Measurements from ENCODE around the gene PRICKLE3.

PRICKLE3 gene

DNA sequence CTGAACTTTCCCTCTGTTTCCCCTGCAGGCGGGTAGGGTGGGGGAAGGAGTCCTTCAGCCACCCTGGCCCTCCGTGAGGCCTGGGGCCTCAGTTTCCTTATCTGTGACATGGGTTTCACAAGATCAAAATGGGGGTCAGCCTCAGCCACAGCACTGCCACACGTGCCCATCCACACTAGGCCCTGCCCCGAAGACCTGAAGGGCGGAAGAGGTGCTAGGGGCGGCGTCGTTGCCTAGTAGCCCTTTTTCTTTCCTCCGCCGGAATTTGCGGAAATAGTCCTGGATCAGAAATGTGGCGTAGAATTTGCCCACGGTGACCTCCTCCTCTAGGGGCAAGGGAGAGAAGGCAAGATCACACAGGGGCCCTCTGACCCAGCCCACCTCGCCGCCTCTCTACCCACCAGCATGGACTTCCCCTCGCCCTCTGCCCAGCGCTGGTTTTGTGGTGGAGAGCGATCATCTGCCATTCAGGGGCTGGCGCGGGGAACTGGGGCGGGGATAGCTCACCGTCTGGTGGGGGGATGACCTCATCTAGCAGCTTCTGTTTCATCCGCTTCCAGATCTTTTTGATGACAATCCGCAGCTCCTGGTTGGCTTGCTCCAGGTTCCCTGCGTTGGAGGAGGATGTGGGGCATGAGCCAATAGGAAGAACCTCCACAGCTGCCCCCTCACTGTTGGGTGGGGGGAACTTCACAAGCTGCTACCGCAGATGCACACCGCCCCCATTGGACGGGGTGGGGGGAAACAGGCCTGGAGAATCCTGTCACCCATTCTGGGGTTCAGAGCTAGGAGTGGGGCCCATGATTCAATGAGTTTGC is 23.5 kb upstream of the PRICKLE3 start:
- no peaks in the 10 kb centered on the region for H3K79me2 ChIP-seq (ENCODE audit: insufficient read depth, low read length)
- H3K27me3 ChIP-seq (ENCODE audit: insufficient read depth, low read length) = no peaks in the 10 kb centered on the region
- H3K9me2 ChIP-seq (ENCODE audit: low read depth, low read length) = no peaks in the 10 kb centered on the region
- no peak overlapping the region for H2AFZ ChIP-seq (ENCODE audit: low read length)
- no peaks in the 10 kb centered on the region for H3K9me3 ChIP-seq (ENCODE audit: low read length)
- no peaks in the 10 kb centered on the region for H4K20me1 ChIP-seq (ENCODE audit: insufficient read depth, low read length)
- TF ChIP-seq EZH2 (IDR thresholded peaks at IDR 0.05; ENCODE audit: borderline replicate concordance, low read length) = no peak
- TF ChIP-seq, protein P1, sequence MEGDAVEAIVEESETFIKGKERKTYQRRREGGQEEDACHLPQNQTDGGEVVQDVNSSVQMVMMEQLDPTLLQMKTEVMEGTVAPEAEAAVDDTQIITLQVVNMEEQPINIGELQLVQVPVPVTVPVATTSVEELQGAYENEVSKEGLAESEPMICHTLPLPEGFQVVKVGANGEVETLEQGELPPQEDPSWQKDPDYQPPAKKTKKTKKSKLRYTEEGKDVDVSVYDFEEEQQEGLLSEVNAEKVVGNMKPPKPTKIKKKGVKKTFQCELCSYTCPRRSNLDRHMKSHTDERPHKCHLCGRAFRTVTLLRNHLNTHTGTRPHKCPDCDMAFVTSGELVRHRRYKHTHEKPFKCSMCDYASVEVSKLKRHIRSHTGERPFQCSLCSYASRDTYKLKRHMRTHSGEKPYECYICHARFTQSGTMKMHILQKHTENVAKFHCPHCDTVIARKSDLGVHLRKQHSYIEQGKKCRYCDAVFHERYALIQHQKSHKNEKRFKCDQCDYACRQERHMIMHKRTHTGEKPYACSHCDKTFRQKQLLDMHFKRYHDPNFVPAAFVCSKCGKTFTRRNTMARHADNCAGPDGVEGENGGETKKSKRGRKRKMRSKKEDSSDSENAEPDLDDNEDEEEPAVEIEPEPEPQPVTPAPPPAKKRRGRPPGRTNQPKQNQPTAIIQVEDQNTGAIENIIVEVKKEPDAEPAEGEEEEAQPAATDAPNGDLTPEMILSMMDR (IDR thresholded peaks at IDR 0.05; ENCODE audit: low read length) = no peak
- H3K27ac ChIP-seq (ENCODE audit: low read depth, low read length, poor library complexity, severe bottlenecking) = no peak overlapping the region
- H3K4me3 ChIP-seq (ENCODE audit: low read depth, low read length, poor library complexity, severe bottlenecking) = no peak overlapping the region
- no peak overlapping the region for H3K4me2 ChIP-seq (ENCODE audit: low read length)
- no peak overlapping the region for H3K9ac ChIP-seq (ENCODE audit: low read length)
- H3K36me3 ChIP-seq (ENCODE audit: insufficient read depth, low read length) = no peaks in the 10 kb centered on the region
- H3F3A ChIP-seq (ENCODE audit: insufficient read depth, low read length) = no peaks in the 10 kb centered on the region
- H3K4me1 ChIP-seq (ENCODE audit: insufficient read depth, low read length, severe bottlenecking) = no peaks in the 10 kb centered on the region

DNA sequence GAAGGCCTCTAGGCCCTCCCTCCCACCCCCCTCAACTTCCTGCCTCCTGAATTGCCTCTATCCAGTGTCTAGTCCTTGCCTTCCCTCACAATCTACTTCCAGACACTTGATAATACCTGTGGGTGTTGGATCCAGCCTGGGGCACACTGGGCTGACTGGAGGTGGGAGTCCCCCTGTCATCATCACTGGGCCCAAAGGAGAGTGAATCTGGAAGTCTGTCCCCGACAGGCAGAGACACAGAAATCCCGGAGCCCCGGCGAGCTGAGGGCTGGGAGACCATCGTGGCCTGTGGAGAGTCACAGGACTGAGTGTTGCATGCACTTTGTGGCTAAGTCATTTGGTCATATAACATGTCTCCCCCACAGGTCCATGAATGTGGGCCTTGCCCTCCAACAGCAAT is 22.2 kb upstream of the PRICKLE3 start:
- H2AFZ ChIP-seq (ENCODE audit: low read length) = no peak overlapping the region
- H3K79me2 ChIP-seq (ENCODE audit: insufficient read depth, low read length) = no peaks in the 10 kb centered on the region
- no peaks in the 10 kb centered on the region for H3F3A ChIP-seq (ENCODE audit: insufficient read depth, low read length)
- no peak overlapping the region for H3K27ac ChIP-seq (ENCODE audit: low read depth, low read length, poor library complexity, severe bottlenecking)
- H3K9me3 ChIP-seq (ENCODE audit: low read length) = no peaks in the 10 kb centered on the region
- H3K27me3 ChIP-seq (ENCODE audit: insufficient read depth, low read length) = no peaks in the 10 kb centered on the region
- TF ChIP-seq EZH2 (IDR thresholded peaks at IDR 0.05; ENCODE audit: borderline replicate concordance, low read length) = no peak
- TF ChIP-seq, protein P1 (IDR thresholded peaks at IDR 0.05; ENCODE audit: low read length) = no peak
- no peaks in the 10 kb centered on the region for H3K9me2 ChIP-seq (ENCODE audit: low read depth, low read length)
- no peaks in the 10 kb centered on the region for H3K4me1 ChIP-seq (ENCODE audit: insufficient read depth, low read length, severe bottlenecking)
- H4K20me1 ChIP-seq (ENCODE audit: insufficient read depth, low read length) = no peaks in the 10 kb centered on the region
- H3K4me2 ChIP-seq (ENCODE audit: low read length) = no peak overlapping the region
- H3K9ac ChIP-seq (ENCODE audit: low read length) = no peak overlapping the region
- H3K36me3 ChIP-seq (ENCODE audit: insufficient read depth, low read length) = no peaks in the 10 kb centered on the region
- no peak overlapping the region for H3K4me3 ChIP-seq (ENCODE audit: low read depth, low read length, poor library complexity, severe bottlenecking)

DNA sequence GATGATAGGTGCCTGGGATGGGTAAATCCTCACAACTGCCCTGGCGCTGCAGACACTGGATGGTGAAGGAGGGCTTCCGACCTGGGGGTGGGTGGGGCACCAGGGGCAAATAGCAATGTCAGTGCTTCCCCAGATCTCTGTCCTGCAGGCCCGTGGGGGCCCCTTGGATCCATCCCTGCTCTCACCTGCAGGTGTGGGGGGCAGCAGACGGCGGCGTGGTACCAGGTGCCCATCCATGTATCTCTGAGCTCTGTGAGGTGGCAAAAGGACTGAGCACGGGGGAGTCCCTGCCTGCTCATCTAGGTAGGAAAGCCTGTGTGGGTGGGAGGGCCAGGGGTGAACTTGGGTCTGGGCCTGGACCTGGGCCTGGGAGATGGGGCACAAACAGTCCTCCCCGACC is 20.4 kb upstream of the PRICKLE3 start:
- Histone ChIP-seq H3K27ac (ENCODE audit: low read depth, low read length, poor library complexity, severe bottlenecking) (no peak overlapping the region), H3K9me3 (ENCODE audit: low read length) (no peaks in the 10 kb centered on the region), H3K4me1 (ENCODE audit: insufficient read depth, low read length, severe bottlenecking) (no peaks in the 10 kb centered on the region), H3K4me2 (ENCODE audit: low read length) (no peak overlapping the region), H3K79me2 (ENCODE audit: insufficient read depth, low read length) (no peaks in the 10 kb centered on the region), H3K9me2 (ENCODE audit: low read depth, low read length) (no peaks in the 10 kb centered on the region), H3K9ac (ENCODE audit: low read length) (no peak overlapping the region), H3K27me3 (ENCODE audit: insufficient read depth, low read length) (no peaks in the 10 kb centered on the region), H2AFZ (ENCODE audit: low read length) (no peak overlapping the region), H3F3A (ENCODE audit: insufficient read depth, low read length) (no peaks in the 10 kb centered on the region), H3K4me3 (ENCODE audit: low read depth, low read length, poor library complexity, severe bottlenecking) (no peak overlapping the region), H4K20me1 (ENCODE audit: insufficient read depth, low read length) (no peaks in the 10 kb centered on the region), H3K36me3 (ENCODE audit: insufficient read depth, low read length) (no peaks in the 10 kb centered on the region)
- TF ChIP-seq EZH2 (IDR thresholded peaks at IDR 0.05; ENCODE audit: borderline replicate concordance, low read length) = no peak
- TF ChIP-seq, protein P1 (IDR thresholded peaks at IDR 0.05; ENCODE audit: low read length) = no peak

Measured in OCI-LY1 (cell line).